Stimulated activated CD4-positive, alpha-beta T cell treated with anti-CD3 and anti-CD28 coated beads, Interleukin-1b, Interleukin-23, amount 100 ng/mL, for 48 hours (primary cell): ENCODE measurements around the gene ANKRD55.
"Not testable (repeated sequence)": the region's sequence is repeated elsewhere in the genome, so short reads cannot be mapped to it uniquely, and the experiment has no call there.

ENCODE experiments used
- DNase-seq: peaks from one replicate; pipeline ENCODE4 v3.0.0-alpha.2; 2020

Gene ANKRD55

DNA sequence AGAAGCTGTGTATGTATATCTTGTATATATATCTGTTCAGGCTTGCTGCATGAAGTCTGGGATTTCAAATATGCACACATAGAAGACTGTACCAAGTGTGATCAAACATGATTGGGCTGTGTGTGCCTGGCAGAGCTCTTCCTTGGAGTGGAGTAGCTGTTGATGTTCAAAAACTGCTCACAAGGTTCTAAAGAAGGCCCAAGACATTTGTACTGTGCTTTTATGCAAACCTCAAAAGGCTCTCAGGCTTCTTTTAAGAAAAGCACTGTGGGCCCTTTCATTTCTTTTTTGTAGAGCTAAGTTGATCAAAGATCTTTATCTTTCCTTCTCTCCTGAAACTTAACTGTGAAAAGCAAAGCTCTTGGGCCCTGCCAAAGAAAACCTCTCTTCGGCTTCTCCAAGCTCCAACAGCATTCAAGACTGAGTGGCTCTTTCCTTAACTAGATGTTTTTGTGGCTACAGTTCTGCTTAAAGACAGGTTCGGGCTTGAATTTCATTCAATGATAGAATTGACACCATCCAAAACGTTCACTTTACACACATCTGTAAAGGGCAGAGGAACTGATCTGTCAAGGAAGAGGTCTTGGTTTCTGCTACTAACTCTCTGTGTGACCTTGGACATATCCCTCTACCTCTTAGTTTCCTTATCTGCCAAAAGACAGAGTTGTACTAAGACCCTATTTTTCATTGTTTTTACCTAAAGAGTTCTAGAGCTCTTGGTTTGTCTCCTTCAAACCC is 132.5 kb downstream of the ANKRD55 start:
- DNase-seq, result no peak

DNA sequence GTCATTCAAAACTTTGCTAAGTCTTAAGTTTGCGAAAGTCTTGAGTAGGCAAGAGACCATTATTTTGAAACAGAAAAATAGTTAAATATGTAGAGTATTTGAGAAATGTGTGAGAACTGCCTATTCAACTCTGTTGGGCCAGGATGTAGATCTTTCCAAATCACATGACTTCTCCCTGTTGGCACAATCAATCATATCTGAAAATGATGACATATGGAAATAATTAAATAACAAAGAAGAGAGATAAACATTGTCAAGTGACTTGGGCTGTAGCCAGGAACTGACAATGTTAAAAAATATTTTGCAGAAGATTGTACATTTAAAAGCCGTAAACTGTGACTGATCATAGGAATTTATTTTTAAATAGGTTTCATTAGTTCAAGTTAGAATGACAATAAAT is 133.8 kb downstream of the ANKRD55 start:
- no peak for DNase-seq

GRCh38 chr5:56097055-56097454 is 136.1 kb downstream of the ANKRD55 start:
- DNase-seq, result no peak

GRCh38 chr5:56095579-56096102 is 137.5 kb downstream of the ANKRD55 start:
- DNase-seq, result no peak

GRCh38 chr5:56094579-56095361 is 138.4 kb downstream of the ANKRD55 start:
- peak; percentile 72 for DNase-seq

DNA sequence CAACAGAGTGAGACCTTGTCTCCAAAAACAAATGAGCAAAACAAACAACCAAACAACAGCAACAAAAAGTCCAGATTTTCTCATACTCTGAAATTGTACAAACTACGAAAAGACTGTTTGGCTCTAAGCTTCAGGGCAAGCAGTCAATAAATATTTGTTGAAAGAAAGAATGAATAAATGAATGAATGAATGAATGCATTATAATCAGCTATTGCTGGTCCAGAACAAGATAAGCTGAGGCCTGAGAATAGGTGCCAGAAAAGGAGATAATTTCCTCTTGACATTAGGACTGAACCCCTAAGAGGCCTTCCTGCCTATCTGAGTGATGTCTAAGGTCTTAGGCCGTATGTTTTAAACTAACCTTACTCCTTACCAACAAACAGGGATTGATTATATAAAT is 139.2 kb downstream of the ANKRD55 start:
- no peak for DNase-seq

DNA sequence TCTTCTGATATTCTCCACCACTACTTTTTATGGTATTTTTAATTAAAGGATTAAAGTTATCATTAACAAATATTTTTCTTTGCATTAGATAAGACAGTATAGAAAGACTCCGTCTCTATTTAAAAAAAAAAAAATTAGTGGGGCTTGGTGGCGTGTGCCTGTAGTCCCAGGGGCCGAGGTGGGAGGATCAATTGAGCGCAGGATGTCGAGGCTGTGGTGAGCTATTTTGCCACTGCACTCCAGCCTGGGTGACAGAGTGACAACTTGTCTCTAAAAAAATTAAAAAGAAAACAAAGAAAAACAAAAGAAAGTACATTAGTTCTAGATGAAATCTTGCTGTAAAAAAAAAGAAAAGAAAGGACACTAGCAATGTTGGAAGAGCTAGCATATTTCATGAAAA is 141.0 kb downstream of the ANKRD55 start:
- DNase-seq, result no peak

DNA sequence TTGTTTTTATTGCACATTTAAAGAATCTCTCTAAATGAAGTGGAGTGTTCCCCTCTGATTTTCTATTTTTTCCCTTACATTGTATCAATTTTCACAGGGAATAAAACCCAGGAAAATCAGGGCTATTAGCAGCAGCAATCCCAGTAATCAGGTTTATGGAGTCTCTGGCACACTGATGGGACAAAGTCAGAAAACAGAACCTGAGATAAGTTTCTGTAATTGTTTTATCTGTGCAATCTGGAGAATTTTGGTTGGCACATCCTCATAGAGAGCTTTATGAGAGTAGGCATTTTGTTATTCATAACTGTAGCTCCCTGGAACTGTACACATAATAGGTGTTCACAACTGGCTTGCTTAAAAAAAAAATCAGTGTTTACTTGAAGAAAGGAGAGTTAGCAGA is 141.5 kb downstream of the ANKRD55 start:
- no peak for DNase-seq

DNA sequence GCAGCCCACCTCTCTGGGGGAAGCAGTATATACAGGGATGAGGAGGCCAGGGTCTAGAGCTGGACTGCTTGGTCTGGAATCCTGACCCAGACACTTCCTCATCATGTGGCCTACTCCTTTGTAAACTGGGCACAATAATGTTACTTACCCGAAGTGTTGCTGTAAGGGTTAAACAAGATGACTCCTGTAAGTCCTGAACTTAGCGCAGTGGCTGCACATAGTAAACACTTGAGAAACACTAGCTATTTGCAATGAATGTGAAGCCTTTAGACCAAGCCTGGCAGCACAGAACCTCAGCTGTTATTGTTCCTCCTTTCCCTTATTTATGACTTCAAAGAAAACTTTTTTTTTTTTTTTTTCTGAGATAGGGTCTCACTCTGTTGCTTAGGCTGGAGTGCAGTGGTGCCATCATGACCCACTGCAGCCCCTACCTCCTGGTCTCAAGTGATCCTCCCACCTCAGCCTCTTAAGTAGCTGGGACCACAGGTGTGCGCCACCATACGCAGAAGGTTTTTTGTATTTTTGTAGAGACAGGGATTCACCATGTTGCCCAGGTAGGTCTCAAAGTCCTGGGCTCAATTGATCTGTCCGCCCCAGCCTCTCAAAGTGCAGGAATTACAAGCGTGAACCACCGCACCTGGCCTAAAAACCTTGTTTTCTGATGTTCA is 142.2 kb downstream of the ANKRD55 start:
- DNase-seq, result no peak

DNA sequence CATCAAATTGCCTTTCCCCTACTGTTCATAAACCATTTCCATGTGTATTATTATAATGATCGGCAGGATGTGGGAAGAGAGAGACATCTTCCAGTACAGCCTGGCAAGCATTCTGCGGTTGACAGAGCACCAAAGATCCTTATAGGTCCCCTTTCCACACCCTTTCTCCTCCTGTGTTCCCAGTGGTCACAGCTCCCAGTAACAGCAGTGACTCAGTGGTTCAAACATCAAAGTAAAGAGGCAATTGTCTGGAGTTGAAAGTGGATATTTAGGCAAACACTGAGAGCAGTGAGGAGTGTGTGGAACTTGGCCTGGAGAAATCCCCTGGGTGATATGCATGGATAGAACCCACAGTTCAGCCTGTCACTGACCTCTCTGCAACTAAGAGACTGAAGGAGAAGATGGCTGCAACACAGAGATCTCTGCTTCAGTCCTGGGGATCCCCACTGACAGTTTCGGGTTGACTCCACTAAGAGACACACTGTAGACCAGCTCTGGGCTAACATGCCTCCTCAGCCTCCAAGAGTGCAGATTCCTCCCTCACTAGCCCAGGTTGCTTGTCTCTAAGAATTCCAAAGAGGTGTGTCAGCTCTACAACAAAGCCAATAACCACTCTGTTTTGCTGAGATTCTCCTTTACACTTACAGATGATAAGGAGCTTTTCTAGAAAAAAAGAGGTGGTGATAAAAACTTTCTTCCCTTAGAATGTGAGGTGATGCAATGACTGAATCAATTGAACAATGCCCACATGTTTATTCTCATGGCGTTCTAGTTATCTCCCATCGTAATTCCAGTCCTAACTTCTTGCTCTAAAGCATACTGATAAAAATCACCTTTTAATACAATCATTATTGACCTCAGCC is 143.9 kb downstream of the ANKRD55 start:
- DNase-seq, result peak; percentile 58

DNA sequence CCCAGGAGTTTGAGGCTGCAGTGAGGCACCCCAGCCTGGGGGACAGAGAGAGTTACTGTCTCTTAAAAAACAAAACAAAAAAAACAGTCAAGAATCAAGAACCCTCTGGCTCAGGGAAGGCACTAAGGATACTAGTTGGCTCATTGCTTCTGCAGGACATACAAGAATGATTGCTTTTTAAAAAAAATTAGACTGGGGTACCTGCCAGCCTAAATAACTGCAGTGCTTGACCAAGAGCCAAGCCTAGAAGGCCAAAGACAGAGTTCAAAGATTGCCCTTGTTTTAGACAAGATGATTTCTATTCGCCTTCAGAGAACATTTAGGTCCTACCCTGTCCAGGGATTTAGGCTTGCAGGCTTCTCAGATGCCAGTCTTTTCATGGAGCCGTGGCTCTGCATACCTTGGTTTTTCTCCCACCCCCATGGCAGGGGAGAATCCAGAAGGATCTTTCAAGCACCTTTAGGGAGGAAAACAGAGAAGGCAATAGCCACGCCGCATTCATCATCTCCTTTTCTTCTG is 144.6 kb downstream of the ANKRD55 start:
- no peak for DNase-seq

- no peak for DNase-seq
Observed at GRCh38 chr5:56085193-56085592, 147.9 kb downstream of the ANKRD55 start.

DNA sequence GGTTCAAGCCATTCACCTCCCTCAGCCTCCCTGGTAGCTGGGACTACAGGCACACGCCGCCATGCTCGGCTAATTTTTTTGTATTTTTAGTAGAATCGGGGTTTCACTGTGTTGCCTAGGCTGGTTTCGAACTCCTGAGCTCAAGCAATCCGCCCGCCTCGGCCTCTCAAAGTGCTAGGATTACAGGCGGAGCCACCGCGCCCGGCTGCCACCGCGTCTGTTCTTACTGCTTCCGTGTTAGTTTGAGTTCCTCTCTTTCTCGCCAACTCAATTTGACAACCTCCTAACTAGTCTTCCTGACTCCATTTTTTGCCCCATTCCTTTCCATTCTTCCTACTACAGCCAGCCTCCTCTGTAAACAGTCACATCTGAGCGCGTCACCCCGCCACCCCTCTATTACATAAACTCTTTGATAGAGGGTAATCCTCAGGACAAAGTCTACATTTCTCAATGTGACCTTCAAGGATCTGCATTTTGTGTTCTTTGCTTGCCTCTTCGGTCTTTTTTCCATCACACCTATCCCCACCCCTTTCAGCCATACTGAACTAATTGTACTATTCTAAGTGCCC is 149.8 kb downstream of the ANKRD55 start:
- DNase-seq, result no peak

DNA sequence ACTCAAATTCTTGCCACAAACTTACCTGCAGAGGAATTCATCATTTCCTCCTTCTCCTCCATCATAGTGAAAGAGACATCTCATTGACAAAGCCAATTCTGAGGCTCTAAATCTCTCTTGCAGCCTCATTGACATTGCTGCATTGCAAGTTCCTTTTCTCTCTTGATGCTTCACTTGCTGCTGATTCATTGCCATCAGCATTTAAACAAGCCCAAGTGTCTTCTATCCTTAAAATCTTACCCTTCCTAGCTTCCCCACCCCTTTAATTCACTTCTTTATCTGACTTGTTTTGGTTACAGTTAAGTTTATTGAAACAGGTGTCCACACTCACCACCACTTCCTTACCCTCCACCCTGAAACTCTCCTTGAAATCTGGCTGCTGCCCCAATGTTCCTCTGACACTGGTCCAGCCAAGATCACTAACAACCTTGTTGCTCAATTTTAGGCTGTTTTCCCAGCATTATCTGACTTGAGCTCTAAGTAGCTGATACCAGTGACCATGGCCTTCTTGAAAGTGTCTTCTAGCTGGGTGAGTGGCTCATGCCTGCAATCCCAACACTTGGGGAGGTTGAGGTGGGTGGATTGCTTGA is 152.0 kb downstream of the ANKRD55 start:
- not testable (repeated sequence) for DNase-seq

DNA sequence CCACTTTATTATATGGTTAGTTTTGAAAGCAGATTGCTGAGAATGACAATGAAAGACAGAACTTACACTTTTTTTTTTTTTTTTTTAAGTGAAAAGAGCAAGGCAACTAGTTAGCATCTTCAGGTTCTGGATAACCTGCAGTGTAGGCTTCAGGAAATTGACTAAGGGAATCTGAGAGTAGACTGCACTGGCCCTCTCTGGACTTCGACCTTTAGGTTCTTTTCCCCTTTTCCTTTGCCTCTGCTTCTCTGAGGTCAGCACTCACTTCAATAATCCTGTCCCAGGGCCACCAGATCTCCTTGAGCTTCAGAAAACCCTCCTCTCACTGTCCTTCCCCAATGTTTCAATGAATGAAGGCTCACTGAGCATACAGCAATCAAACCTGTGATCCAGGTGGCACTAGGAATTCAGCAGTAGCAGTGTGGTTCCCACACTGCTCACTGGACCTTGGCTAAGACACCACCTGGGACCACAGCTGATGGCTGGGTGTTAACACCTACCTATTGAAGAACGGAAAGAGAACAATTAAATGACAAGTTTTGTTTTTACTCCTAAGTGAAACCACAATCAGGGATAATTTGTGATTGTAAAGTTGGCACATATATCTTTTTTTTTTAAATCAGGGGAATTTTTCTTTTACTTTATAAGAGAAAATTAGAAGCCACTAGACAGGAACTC is 152.6 kb downstream of the ANKRD55 start:
- DNase-seq, result peak; percentile 21

DNA sequence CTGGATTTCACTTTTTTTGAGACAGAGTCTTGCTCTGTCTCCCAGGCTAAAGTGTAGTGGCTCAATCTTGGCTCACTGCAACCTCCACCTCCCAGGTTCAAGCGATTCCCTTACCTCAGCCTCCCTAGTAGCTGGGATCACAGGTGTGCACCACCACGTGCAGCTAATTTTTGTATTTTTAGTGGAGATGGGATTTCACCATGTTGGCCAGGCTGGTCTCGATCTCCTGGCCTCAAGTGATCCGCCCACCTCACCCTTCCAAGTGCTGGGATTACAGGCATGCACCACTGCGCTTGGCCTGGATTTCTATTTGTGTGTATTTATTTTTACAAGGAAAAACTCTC is 154.0 kb downstream of the ANKRD55 start:
- not testable (repeated sequence) for DNase-seq

- DNase-seq, result no peak
Observed at GRCh38 chr5:56078278-56079156, 154.6 kb downstream of the ANKRD55 start.

GRCh38 chr5:56077796-56078233 is 155.3 kb downstream of the ANKRD55 start:
- DNase-seq, result no peak

DNA sequence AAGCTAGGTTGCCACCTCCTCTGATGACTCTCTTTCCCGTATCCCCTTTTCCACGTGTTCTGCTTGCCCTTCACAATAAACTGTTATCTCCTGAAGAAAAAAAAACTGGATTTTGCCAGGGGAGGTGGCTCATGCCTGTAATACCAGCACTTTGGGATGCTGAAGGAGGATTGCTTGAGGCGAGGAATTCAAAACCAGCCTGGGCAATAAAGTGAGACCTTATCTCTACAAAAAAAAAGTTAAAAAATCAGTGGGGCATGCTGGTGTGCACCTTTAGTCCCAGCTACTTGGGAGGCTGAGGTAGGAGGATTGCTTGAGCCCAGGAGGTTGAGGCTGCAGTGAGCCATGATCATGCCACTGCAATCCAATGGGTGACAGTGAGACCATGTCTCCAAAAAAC is 156.6 kb downstream of the ANKRD55 start:
- no peak for DNase-seq

DNA sequence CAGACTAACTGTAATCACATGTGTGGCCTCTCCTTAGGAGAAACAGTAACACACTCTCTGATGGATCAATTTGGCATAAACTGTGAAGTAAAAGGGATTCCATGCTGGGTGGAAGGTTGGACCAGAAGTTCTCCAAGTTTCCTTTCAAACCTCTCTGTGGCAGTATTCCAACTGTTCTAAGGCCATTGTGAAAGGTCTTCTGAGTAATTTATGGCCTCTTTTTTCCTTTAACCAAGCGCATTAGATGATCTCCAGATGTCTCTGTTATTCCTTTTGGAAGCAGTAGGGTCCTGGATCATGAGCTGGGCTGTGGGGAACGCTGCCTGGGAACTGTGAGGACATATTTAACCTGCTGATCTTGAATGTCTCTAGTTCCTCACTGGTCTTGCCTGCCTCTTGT is 157.8 kb downstream of the ANKRD55 start:
- DNase-seq, result no peak
